AG08396 (cell line): ENCODE results near the gene PHACTR3.

Experiments
- DNase-seq: peaks from one replicate; pipeline ENCODE4 v3.0.0; 2012; ENCODE audit warnings: low spot score, mixed read lengths

PHACTR3 gene

GRCh38 chr20:59778615-59779200 is 174.4 kb downstream of the PHACTR3 start:
- no peak for DNase-seq

- DNase-seq, result no peak
These were observed 175.5 kb downstream of the PHACTR3 start for GRCh38 chr20:59779656-59780380.

- no peak for DNase-seq
These were observed 176.3 kb downstream of the PHACTR3 start for GRCh38 chr20:59780494-59781185.

- no peak for DNase-seq
These were observed 176.9 kb downstream of the PHACTR3 start for GRCh38 chr20:59781226-59781625.

GRCh38 chr20:59782986-59783640 is 178.8 kb downstream of the PHACTR3 start:
- DNase-seq, result peak; percentile 66

- no peak for DNase-seq
These were observed 179.3 kb downstream of the PHACTR3 start for GRCh38 chr20:59783641-59784010.

- DNase-seq, result no peak
These were observed 180.0 kb downstream of the PHACTR3 start for GRCh38 chr20:59784365-59784764.

GRCh38 chr20:59784791-59785668 is 180.7 kb downstream of the PHACTR3 start:
- DNase-seq, result no peak

GRCh38 chr20:59785669-59785959 is 181.3 kb downstream of the PHACTR3 start:
- DNase-seq, result no peak

- no peak for DNase-seq
These were observed 181.9 kb downstream of the PHACTR3 start for GRCh38 chr20:59785986-59786795.

- no peak for DNase-seq
These were observed 182.6 kb downstream of the PHACTR3 start for GRCh38 chr20:59786801-59787537.

GRCh38 chr20:59787538-59787890 is 183.2 kb downstream of the PHACTR3 start:
- DNase-seq, result no peak

GRCh38 chr20:59788196-59788735 is 183.9 kb downstream of the PHACTR3 start:
- no peak for DNase-seq

GRCh38 chr20:59788811-59789397 is 184.6 kb downstream of the PHACTR3 start:
- DNase-seq, result no peak

GRCh38 chr20:59789686-59790085 is 185.3 kb downstream of the PHACTR3 start:
- no peak for DNase-seq

GRCh38 chr20:59790346-59790745 is 186.0 kb downstream of the PHACTR3 start:
- no peak for DNase-seq

- DNase-seq, result no peak
These were observed 188.0 kb downstream of the PHACTR3 start for GRCh38 chr20:59792300-59792699.

- no peak for DNase-seq
These were observed 190.2 kb downstream of the PHACTR3 start for GRCh38 chr20:59794555-59794954.

- no peak for DNase-seq
These were observed 196.0 kb downstream of the PHACTR3 start for GRCh38 chr20:59800309-59800708.

GRCh38 chr20:59802018-59802417 is 197.7 kb downstream of the PHACTR3 start:
- DNase-seq, result no peak
